Anterior cingulate cortex (tissue), 58 donors: Measurements from ENCODE around the gene MLIP.

ENCODE experiments used
- DNase-seq, 58 donors: peaks; one replicate each; lab custom pipeline; 2025; lab: John Stamatoyannopoulos, UW

MLIP gene

GRCh38 chr6:54273214-54273820 is 162.1 kb downstream of the MLIP start:
- no peak for DNase-seq

DNA sequence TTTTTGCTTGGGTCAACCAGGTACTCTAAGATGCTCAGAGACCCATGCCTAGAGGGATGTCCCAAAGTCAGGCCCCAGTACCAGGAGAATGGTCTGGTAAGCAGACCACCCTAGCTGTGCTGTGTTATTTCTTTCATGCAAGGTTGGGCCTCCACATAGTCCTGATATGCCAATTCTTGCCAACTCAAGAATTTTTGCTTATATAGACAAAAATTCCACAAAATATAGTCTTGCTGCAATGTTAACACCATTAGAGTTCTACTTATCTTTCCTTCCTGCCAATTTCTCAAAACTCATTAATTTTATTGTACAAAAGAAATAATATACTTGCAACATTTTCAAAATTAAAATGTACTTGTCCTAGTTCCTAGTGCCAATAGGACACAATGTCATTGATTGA is 163.1 kb downstream of the MLIP start:
- DNase-seq, result no peak

DNA sequence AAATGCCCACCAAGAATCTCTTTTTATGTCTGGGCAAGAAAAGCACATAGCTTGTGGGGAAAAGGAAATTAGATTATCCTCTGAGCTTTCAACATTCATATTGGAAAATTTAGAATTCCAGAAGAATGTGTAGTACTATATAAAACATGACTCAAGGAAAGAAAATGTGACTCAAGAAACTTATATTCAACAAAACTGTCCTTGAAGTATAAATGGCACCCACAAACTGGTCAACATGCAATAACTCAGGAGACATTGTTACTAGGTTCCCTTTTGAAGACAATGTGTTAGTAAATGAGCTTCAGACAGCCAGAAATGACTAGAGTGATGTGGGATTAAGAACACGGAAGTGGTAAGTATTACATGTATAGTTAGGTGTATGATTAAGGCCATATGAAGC is 170.9 kb downstream of the MLIP start:
- DNase-seq, result no peak

GRCh38 chr6:54284161-54284860 is 173.1 kb downstream of the MLIP start:
- DNase-seq, result no peak

- no peak for DNase-seq
Observed at GRCh38 chr6:54285595-54285994, 174.4 kb downstream of the MLIP start.

DNA sequence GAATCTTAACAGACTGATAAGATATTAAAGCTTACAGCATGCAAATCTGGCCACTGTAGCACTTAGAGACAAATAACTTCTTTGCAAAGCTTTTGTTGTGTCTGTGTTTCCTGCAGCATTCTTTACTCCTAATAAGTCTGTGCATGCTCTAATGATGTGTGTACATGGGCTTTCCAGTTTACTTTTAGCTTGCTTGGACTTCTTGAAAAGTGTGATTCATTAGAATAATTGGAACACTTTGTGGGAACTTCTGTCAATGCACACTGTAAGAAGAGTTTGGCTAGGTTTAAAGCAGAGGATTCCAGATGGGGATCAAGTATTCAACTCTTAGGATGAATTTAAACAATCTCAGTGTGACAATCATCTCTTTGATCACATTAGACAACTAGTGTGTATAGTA is 174.9 kb downstream of the MLIP start:
- no peak for DNase-seq

GRCh38 chr6:54288474-54288873 is 177.2 kb downstream of the MLIP start:
- no peak for DNase-seq

DNA sequence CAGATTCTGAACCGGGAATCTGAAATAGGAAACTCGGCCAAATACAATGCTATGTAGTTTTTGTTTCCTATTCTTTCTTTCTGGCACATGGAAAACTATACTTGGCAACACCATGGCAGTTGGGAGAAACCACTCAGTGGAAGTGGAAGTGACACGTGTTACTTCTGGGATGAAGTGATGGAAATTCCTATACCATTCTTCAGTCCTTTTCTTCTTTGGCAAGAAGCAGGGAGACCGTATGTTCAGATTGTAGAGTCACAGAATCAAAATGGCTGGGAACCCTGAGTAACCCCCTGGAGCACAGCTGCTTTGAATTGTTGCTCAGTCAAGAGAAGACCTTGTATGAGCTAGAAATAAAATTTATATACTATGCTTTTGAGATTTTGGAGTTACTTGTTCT is 178.2 kb downstream of the MLIP start:
- DNase-seq, result no peak

DNA sequence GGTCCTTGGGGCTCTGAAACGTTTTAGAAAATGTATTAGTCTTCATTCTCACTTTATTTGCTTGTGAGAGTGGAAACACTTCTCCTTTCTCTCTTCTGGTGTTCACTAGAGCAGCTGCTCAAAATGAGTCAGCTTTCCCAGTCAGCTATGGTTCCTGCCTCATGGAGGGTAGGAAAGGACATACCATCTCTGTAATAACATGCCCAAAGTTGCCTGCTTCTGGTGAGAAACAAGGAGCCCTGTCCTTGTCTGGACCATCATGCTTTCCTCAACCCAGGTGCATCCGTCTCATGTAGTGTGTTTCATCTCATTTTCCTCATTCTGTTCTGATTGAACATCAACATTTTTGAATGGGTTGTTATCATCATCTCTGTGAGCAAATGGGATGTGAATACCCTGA is 179.9 kb downstream of the MLIP start:
- DNase-seq, result peak in 6 of 58 donors; percentile 1 to 43 (median 8)

- no peak for DNase-seq
Observed at GRCh38 chr6:54291738-54292137, 180.5 kb downstream of the MLIP start.

- peak in 1 of 58 donors; percentile 1 for DNase-seq
Observed at GRCh38 chr6:54294965-54295532, 183.8 kb downstream of the MLIP start.

- no peak for DNase-seq
Observed at GRCh38 chr6:54299542-54300269, 188.5 kb downstream of the MLIP start.

- DNase-seq, result no peak
Observed at GRCh38 chr6:54301770-54302169, 190.5 kb downstream of the MLIP start.

DNA sequence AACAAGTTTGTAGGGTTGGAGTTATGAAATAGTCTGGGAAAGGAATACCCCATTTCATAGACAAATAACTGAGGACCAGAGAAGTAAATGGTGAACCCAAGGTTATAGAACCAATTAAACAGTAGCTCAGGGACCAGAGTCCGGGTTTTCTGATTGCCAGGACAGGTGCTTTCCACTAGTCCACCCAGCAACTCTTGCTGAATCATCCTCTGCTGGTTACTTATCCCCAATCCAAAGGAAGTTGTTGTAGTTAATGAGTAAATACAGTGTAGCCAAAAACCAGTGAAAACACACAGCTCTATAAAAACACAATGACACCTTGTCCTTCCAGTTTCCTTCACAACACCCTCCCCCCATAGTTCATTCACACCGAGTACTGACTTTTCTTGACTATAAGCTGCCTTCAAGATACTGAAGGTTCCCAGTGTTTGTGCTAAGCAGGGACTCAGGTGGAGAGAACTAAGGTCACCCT is 196.2 kb downstream of the MLIP start:
- no peak for DNase-seq

DNA sequence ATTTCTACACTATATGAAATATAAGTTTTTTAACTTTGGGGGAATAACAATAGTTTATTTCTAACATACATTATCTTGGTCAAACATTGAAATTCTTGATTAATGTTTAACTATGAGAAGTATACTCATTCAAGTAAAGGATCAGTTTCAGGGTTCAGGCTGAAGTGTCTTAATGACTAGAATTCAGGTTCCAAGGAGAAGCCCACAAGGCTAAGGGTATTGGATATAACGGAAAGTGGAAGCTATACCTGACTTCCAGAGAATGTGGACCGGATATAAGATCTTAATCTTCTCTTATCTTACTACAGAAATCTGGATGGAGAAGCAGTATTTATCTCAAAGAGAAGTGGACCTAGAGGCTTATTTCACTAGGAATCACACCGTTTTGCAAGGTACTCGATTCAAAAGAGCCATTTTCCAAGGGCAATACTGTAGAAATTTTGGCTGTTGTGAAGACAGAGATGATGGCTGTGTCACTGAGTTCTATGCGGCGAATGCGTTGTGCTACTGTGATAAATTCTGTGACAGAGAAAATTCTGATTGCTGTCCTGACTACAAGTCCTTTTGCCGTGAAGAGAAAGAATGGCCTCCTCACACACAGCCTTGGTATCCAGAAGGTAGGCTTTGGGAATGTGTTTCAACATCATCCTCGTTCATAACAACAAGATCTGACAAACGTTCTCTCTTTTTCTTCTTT is 197.2 kb downstream of the MLIP start, which contains the start of gene TINAG:
Gene TINAG, plus strand, starts transcription at position 153 of the 697 bp plus-strand sequence. Its CDS starts 110 bp downstream, at position 263.
- no peak for DNase-seq

DNA sequence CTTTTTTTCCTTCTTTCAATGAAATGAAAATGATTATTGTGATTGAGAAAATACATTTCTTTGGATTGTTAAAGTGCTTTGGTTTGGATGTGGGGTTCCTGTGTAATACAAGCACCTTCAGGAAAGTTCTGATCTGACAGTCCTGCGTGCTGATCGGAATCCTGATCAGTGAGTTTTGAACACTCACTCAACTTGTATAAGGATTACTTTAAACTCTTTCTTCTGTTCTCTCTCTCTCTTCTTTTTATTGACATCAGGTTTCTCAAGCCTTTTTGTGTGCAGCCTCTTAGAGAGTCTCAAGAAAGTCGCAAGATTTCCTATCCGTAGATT is 197.7 kb downstream of the MLIP start:
- no peak for DNase-seq

GRCh38 chr6:54310377-54311152 is 199.3 kb downstream of the MLIP start:
- no peak for DNase-seq

DNA sequence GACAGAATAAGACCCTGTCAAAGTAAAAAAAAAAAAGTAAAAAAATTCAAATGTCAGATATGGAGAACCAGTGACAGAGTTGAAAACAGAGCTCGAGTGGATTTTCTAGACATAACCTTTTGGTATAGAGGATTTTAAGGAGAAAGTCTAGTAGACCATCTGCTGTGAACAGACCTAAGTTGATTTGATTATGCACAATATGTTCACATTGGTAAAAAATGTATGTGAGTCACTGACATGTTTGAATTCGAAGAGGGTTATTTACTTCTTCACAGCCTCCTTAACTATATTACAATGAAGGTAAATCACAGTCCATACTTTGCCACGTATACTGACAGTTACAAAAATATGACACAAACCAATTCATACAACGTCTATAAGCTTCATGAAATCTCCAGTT is 204.4 kb downstream of the MLIP start:
- DNase-seq, result no peak
